CD14-positive monocyte (primary cell): ENCODE results near the gene SPTBN1. TPM values are rescaled to one million over a fixed set of nuclear protein-coding genes. Genes with fewer than 3 reads are reported as not detected.

ENCODE experiments used
- DNase-seq, 3 donors: peaks; one replicate each; pipeline ENCODE4 v3.0.0-alpha.2; 2011 to 2022
- H2AFZ ChIP-seq: 2 replicates; pipeline ENCODE4 v1.6.0; 2012; ENCODE audit warnings: mild to moderate bottlenecking, low read depth, low read length, inconsistent platforms; ENCODE audit not compliant: insufficient read depth, poor library complexity, severe bottlenecking
- H3K27ac ChIP-seq, 2 donors: 1 replicate in 1 of 2; 2 replicates in 1 of 2; pipeline ENCODE4 v1.5.1; 2012 to 2013; ENCODE audit warnings: low read length in 2 of 2, control low read depth in 1 of 2, inconsistent platforms in 1 of 2, low read depth in 1 of 2, mild to moderate bottlenecking in 1 of 2
- H3K27me3 ChIP-seq, 2 donors: one replicate each; pipeline versions ENCODE4 v1.6.0 to v1.6.1; 2011 to 2013; ENCODE audit warnings: low read length in 2 of 2; ENCODE audit not compliant: control insufficient read depth in 2 of 2, insufficient read depth in 2 of 2
- H3K36me3 ChIP-seq, 2 donors: replicated peaks in 1 of 2; 1 replicate in 1 of 2; 2 replicates in 1 of 2; pipeline versions ENCODE4 v1.5.1 to v1.6.1; 2012 to 2013; ENCODE audit warnings: low read length in 2 of 2, control low read depth in 1 of 2, inconsistent platforms in 1 of 2, mild to moderate bottlenecking in 1 of 2; ENCODE audit not compliant: insufficient read depth in 2 of 2, control insufficient read depth in 1 of 2
- H3K4me1 ChIP-seq, 2 donors: 1 replicate in 1 of 2; 2 replicates in 1 of 2; pipeline versions ENCODE4 v1.5.1 to v1.6.1; 2012 to 2013; ENCODE audit warnings: low read length in 2 of 2, control low read depth in 1 of 2, inconsistent platforms in 1 of 2, mild to moderate bottlenecking in 1 of 2, moderate library complexity in 1 of 2; ENCODE audit not compliant: insufficient read depth in 2 of 2, control insufficient read depth in 1 of 2
- H3K4me2 ChIP-seq: replicated peaks from 2 replicates; pipeline ENCODE3; 2012; ENCODE audit warnings: low read length, moderate library complexity, mild to moderate bottlenecking; ENCODE audit not compliant: poor library complexity, severe bottlenecking; ENCODE audit errors: extremely low read depth
- H3K4me3 ChIP-seq, 3 experiments: fragments of 200-600 bp in 1 of 3; sonication (generic) in 1 of 3; replicated peaks in 1 of 3; 1 replicate in 2 of 3; 2 replicates in 1 of 3; pipeline ENCODE4 v1.5.1; 2011 to 2013; ENCODE audit warnings: low read length in 3 of 3, mild to moderate bottlenecking in 3 of 3, control low read depth in 2 of 3, low read depth in 2 of 3, inconsistent platforms in 1 of 3, moderate library complexity in 1 of 3
- H3K79me2 ChIP-seq: 2 replicates; pipeline ENCODE4 v1.6.0; 2012; ENCODE audit warnings: mild to moderate bottlenecking, control low read depth, inconsistent platforms, low read length, moderate library complexity; ENCODE audit not compliant: insufficient read depth
- H3K9ac ChIP-seq: 2 replicates; pipeline ENCODE4 v1.6.0; 2017; ENCODE audit warnings: low read length, mild to moderate bottlenecking; ENCODE audit not compliant: insufficient read depth, poor library complexity, severe bottlenecking
- H3K9me3 ChIP-seq, 2 donors: replicated peaks in 1 of 2; 1 replicate in 1 of 2; 2 replicates in 1 of 2; pipeline versions ENCODE4 v1.5.1 to v1.6.1; 2012 to 2013; ENCODE audit warnings: low read length in 2 of 2, control low read depth in 1 of 2; ENCODE audit not compliant: control insufficient read depth in 1 of 2, insufficient read depth in 1 of 2
- H4K20me1 ChIP-seq: 2 replicates; pipeline ENCODE4 v1.6.0; 2012; ENCODE audit warnings: mild to moderate bottlenecking, low read length, control low read depth, moderate library complexity; ENCODE audit not compliant: insufficient read depth
- H3K27ac Mint-ChIP-seq, 7 donors: one replicate each; pipeline ENCODE4 v1.8.0; 2020; ENCODE audit warnings: mild to moderate bottlenecking in 7 of 7, mixed read lengths in 7 of 7, moderate library complexity in 6 of 7, inconsistent platforms in 2 of 7
- H3K27me3 Mint-ChIP-seq, 3 donors: one replicate each; pipeline ENCODE4 v1.8.0; 2021 to 2022; ENCODE audit warnings: low read depth in 3 of 3, mild to moderate bottlenecking in 3 of 3, mixed read lengths in 3 of 3, moderate library complexity in 3 of 3, inconsistent platforms in 1 of 3
- H3K36me3 Mint-ChIP-seq, 2 donors: one replicate each; pipeline ENCODE4 v1.8.0; 2020; ENCODE audit warnings: mixed read lengths in 2 of 2, inconsistent platforms in 1 of 2, mild to moderate bottlenecking in 1 of 2
- H3K4me1 Mint-ChIP-seq: one replicate; pipeline ENCODE4 v1.8.0; 2020; ENCODE audit warnings: mild to moderate bottlenecking, mixed read lengths
- H3K4me3 Mint-ChIP-seq, 2 donors: one replicate each; pipeline ENCODE4 v1.8.0; 2020; ENCODE audit warnings: mild to moderate bottlenecking in 2 of 2, mixed read lengths in 2 of 2, moderate library complexity in 1 of 2
- H3K9me3 Mint-ChIP-seq, 7 donors: one replicate each; pipeline ENCODE4 v1.8.0; 2020 to 2022; ENCODE audit warnings: mixed read lengths in 7 of 7, mild to moderate bottlenecking in 6 of 7, moderate library complexity in 6 of 7, inconsistent platforms in 2 of 7
- WGBS: methylation state at CpG from one replicate; pipeline ENCODE4 v1.1.5; 2013; ENCODE audit warnings: missing lambda C conversion rate; ENCODE audit not compliant: insufficient coverage; 5-methylcytosine and 5-hydroxymethylcytosine counted together
- intact Hi-C, 2 donors: fragments of 100-400 bp; cut with micrococcal nuclease; formaldehyde crosslinking; loops; one replicate each; pipeline versions ENCODE4 v1.15.0 to v1.15.1; 2023
- polyA plus RNA-seq, 3 donors: library from polyadenylated mRNA; depleted of rRNA in 1 of 3; unstranded in 2 of 3; stranded (reverse) in 1 of 3; fragments of 300-500 nt in 2 of 3; fragments of >200 nt in 1 of 3; fragmentation: Illumina TruSeq in 2 of 3; gene quantifications; 1 replicate in 2 of 3; 2 replicates in 1 of 3; pipeline ENCODE4 v1.2.3, GENCODE V29; 2012 to 2021
- TF ChIP-seq, protein P1 (sequence below): fragments of 200-600 bp; IDR thresholded peaks from one replicate; pipeline ENCODE4 v1.8.0; 2022; ENCODE audit warnings: antibody characterized with exemption, mild to moderate bottlenecking

SPTBN1 gene
- polyA plus RNA-seq, 3 donors = 0.79 to 2.8 (median 1.7) TPM

DNA sequence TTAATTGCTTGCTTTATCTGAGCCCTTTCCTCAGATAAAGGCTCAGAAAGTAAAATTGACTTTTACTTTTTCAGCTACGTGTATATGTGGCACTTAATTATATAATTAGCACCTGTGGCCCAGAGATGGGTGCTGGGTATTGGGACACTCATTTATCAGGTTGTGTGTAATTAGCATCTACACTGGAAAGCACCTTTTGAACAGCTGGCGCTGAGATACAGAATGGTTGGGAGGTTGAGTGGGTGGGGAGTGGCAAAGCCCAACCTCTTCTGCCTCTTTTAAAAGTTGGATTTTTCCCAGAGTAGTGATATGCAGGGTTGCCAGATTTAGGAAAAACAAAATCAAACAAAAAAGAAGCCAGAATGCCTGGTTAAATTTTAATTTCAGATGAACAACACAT lies 23.9 kb downstream of the SPTBN1 start:
- Histone ChIP-seq H4K20me1 (no peaks in the 10 kb centered on the region), H3K4me2 (no peak overlapping the region), H3K27ac (no peak overlapping the region), H3K79me2 (no peaks in the 10 kb centered on the region), H2AFZ (no peak overlapping the region), H3K4me3 (no peak overlapping the region), H3K4me1 (no peaks in the 10 kb centered on the region), H3K27me3 (no peaks in the 10 kb centered on the region), H3K36me3 (no peaks in the 10 kb centered on the region), H3K9ac (no peak overlapping the region), H3K9me3 (peaks cover 13 to 17% of the 10 kb centered on the region in 2 donors)
- Mint-ChIP-seq H3K27me3 (peaks cover 0 to 2% (median 1%) of the 10 kb centered on the region in 3 donors), H3K36me3 (no peaks in the 10 kb centered on the region), H3K4me3 (no peak overlapping the region), H3K27ac (no peak overlapping the region), H3K9me3 (peaks cover 8 to 37% (median 19%) of the 10 kb centered on the region in 7 donors), H3K4me1 (no peaks in the 10 kb centered on the region)
- TF ChIP-seq, protein P1, sequence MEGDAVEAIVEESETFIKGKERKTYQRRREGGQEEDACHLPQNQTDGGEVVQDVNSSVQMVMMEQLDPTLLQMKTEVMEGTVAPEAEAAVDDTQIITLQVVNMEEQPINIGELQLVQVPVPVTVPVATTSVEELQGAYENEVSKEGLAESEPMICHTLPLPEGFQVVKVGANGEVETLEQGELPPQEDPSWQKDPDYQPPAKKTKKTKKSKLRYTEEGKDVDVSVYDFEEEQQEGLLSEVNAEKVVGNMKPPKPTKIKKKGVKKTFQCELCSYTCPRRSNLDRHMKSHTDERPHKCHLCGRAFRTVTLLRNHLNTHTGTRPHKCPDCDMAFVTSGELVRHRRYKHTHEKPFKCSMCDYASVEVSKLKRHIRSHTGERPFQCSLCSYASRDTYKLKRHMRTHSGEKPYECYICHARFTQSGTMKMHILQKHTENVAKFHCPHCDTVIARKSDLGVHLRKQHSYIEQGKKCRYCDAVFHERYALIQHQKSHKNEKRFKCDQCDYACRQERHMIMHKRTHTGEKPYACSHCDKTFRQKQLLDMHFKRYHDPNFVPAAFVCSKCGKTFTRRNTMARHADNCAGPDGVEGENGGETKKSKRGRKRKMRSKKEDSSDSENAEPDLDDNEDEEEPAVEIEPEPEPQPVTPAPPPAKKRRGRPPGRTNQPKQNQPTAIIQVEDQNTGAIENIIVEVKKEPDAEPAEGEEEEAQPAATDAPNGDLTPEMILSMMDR = no peak
- WGBS = 93% methylated on average over 2 of the region's 2 CpGs
- intact Hi-C loops = no loop called here
- no peak for DNase-seq

DNA sequence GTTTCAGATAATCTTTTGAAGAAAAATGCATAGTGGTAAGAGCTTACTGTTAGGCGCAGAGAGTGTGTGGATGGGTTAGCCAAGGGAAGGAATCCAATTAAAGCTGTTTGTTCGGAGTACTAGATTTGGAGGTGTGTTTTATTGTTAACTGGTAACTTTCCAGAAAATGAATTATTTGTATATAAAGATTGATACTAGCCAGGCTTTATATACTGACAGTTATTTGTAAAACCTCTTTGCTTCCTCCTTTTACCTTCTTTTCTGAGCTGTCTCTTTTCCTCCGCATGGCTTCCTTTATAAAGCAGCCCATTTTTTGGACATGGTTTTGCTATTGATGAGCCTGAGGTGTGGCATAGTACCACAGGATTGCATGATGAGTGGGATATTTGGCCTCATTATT lies 25.6 kb downstream of the SPTBN1 start:
- H3K27ac Mint-ChIP-seq = no peak overlapping the region
- no peak overlapping the region for H3K4me3 ChIP-seq
- no peaks in the 10 kb centered on the region for H4K20me1 ChIP-seq
- peaks cover 1 to 2% (median 2%) of the 10 kb centered on the region in 3 donors for H3K27me3 Mint-ChIP-seq
- no peaks in the 10 kb centered on the region for H3K36me3 Mint-ChIP-seq
- H3K27me3 ChIP-seq = no peaks in the 10 kb centered on the region
- no peak overlapping the region for H3K27ac ChIP-seq
- no CpG with 5 or more reads among the region's 3 CpGs for WGBS
- no peak for DNase-seq
- H3K4me1 ChIP-seq = no peaks in the 10 kb centered on the region
- peaks cover 11 to 40% (median 26%) of the 10 kb centered on the region in 7 donors for H3K9me3 Mint-ChIP-seq
- H3K36me3 ChIP-seq = no peaks in the 10 kb centered on the region
- TF ChIP-seq, protein P1 = no peak
- no peaks in the 10 kb centered on the region for H3K79me2 ChIP-seq
- no peaks in the 10 kb centered on the region for H3K4me1 Mint-ChIP-seq
- no peak overlapping the region for H2AFZ ChIP-seq
- no peak overlapping the region for H3K9ac ChIP-seq
- no peak overlapping the region for H3K4me3 Mint-ChIP-seq
- H3K9me3 ChIP-seq = peaks cover 13 to 17% of the 10 kb centered on the region in 2 donors
- intact Hi-C loops = no loop called here
- no peak overlapping the region for H3K4me2 ChIP-seq
